HUES48 (cell line): Measurements from ENCODE around the gene BTN1A1.
"Not testable (repeated sequence)": the region's sequence is repeated elsewhere in the genome, so short reads cannot be mapped to it uniquely, and the experiment has no call there.

Experiments used
- H3K27ac ChIP-seq: one replicate; pipeline ENCODE4 v1.7.0; 2013; ENCODE audit warnings: low read depth, low read length, inconsistent platforms
- H3K27me3 ChIP-seq: 2 replicates; pipeline ENCODE4 v1.6.1; 2013; ENCODE audit warnings: mild to moderate bottlenecking, low read length; ENCODE audit not compliant: control insufficient read depth, insufficient read depth
- H3K36me3 ChIP-seq: 2 replicates; pipeline ENCODE4 v1.6.1; 2013; ENCODE audit warnings: low read length; ENCODE audit not compliant: control insufficient read depth, insufficient read depth
- H3K4me1 ChIP-seq: 2 replicates; pipeline ENCODE4 v1.6.1; 2013; ENCODE audit warnings: mild to moderate bottlenecking, low read length; ENCODE audit not compliant: control insufficient read depth, insufficient read depth
- H3K4me3 ChIP-seq: 2 replicates; pipeline ENCODE4 v1.5.1; 2013; ENCODE audit warnings: mild to moderate bottlenecking, low read depth, low read length
- H3K9ac ChIP-seq: 2 replicates; pipeline ENCODE4 v1.6.1; 2013; ENCODE audit warnings: mild to moderate bottlenecking, low read depth, low read length, moderate library complexity
- H3K9me3 ChIP-seq: 2 replicates; pipeline ENCODE4 v1.6.1; 2013; ENCODE audit warnings: low read length; ENCODE audit not compliant: control insufficient read depth, insufficient read depth

The BTN1A1 gene

DNA sequence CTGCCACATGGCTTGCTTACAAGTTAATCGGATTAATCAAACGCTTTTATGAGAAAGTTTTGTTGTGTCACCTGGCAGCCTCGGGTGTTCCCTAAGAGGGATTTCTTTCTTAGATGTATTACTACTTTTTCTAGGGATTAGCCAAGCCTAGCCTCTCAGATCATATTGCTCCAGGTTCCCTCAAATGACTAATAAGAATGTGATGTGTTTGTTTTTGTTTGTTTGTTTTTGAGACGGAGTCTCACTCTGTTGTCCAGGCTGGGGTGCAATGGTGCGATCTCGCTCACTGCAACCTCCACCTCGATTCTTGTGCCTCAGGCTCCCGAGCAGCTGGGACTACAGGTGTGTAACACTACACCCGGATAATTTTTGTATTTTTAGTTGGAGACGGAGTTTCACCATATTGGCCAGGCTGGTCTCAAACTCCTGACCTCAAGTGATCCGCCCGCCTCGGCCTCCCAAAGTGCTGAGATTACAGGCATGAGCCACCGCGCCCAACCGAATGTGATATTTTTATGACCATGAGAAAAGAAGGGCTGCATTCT lies 39.0 kb downstream of the BTN1A1 start:
- H3K27me3 ChIP-seq: no peaks in the 10 kb centered on the region
- peak overlapping the region; percentile 85 for H3K9ac ChIP-seq
- peak overlapping the region; percentile 85 for H3K4me3 ChIP-seq
- H3K9me3 ChIP-seq: no peaks in the 10 kb centered on the region
- peaks cover 19% of the 10 kb centered on the region for H3K4me1 ChIP-seq
- H3K36me3 ChIP-seq: peaks cover 13% of the 10 kb centered on the region
- peak overlapping the region; percentile 90 for H3K27ac ChIP-seq

- Histone ChIP-seq H3K9me3 (no peaks in the 10 kb centered on the region), H3K9ac (no peak overlapping the region), H3K4me3 (no peak overlapping the region), H3K36me3 (peaks cover 37% of the 10 kb centered on the region), H3K27me3 (no peaks in the 10 kb centered on the region), H3K4me1 (peaks cover 7% of the 10 kb centered on the region), H3K27ac (no peak overlapping the region)
These were observed 41.5 kb downstream of the BTN1A1 start for GRCh38 chr6:26541579-26541978.

DNA sequence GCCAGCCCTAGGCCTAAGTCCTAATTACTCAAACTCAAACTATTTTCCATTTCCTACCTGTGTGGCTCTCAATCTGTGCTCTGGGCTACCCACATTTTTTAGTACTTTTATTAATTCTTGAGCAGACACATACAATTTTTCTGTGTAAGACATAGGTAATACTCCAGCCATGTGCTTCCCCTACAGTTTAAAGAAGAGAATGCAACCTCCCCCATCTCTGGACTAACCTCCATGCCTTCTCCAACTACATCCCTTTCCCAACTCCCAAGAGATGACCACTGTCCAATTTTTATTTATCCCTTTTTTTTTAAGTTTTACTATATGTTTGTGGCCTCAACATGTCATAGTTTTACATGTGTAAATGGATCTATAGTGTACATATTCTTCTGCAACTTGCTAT lies 43.9 kb downstream of the BTN1A1 start:
- Histone ChIP-seq H3K27ac (no peak overlapping the region), H3K9me3 (no peaks in the 10 kb centered on the region), H3K36me3 (peaks cover 42% of the 10 kb centered on the region), H3K4me3 (no peak overlapping the region), H3K27me3 (no peaks in the 10 kb centered on the region), H3K9ac (no peak overlapping the region), H3K4me1 (peaks cover 5% of the 10 kb centered on the region; the same call in 1 of the 2 replicates)

DNA sequence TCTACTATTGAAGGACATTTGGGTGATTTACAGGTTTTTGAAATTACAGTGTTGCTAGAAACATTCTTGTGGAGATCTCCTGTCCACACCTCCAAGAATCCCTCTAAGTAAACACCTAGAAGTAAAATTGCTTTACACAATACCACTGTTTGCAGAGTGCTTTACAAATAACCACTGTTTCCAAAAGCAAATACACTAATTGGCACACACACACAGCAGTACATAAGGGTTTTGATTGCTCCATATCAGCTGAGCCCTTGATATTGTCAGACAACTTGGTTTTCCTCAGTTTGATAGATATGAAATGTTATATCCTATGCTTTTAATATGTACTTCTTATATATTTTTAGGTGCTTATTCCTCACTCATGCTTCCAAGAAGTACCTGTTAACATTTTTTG lies 44.4 kb downstream of the BTN1A1 start:
- Histone ChIP-seq H3K36me3 (peaks cover 42% of the 10 kb centered on the region), H3K27me3 (no peaks in the 10 kb centered on the region), H3K4me1 (peaks cover 5% of the 10 kb centered on the region; the same call in 1 of the 2 replicates)

DNA sequence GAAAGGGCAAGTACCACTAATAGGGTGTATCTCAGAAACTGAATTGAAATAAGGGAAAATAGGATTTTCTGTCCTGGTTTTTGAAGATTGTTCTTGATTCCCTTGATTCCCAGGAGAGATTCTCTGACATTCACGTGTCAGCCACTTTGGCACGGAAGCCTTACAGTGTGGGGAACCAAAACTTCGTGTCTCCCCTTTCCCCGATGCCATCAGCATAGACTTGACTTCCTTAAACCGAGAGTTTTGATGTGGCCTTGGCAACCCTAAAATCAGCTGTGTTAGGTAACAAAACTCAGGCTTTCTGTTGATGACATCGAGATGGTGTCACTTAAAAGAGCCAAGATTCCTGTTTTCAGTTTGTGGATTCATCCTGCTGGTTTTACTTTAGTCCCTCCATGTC lies 45.5 kb downstream of the BTN1A1 start:
- Histone ChIP-seq H3K9me3 (no peaks in the 10 kb centered on the region), H3K36me3 (peaks cover 42% of the 10 kb centered on the region), H3K27me3 (no peaks in the 10 kb centered on the region), H3K27ac (no peak overlapping the region), H3K9ac (no peak overlapping the region), H3K4me3 (no peak overlapping the region), H3K4me1 (no peaks in the 10 kb centered on the region)

More for the DNA sequence above, 44.4 kb downstream of the BTN1A1 start:
- Histone ChIP-seq H3K27ac (no peak overlapping the region), H3K9ac (no peak overlapping the region), H3K4me3 (no peak overlapping the region), H3K9me3 (no peaks in the 10 kb centered on the region)

GRCh38 chr6:26547363-26547762 lies 47.3 kb downstream of the BTN1A1 start:
- not testable (repeated sequence) for H3K9me3 ChIP-seq, H3K27ac ChIP-seq, H3K4me3 ChIP-seq, H3K4me1 ChIP-seq, H3K9ac ChIP-seq, H3K27me3 ChIP-seq
- H3K36me3 ChIP-seq: peaks cover 38% of the 10 kb centered on the region

GRCh38 chr6:26550250-26550993 lies 50.3 kb downstream of the BTN1A1 start:
- Histone ChIP-seq H3K27me3 (no peaks in the 10 kb centered on the region), H3K9ac (peak overlapping the region; percentile 83), H3K9me3 (no peaks in the 10 kb centered on the region), H3K4me1 (no peaks in the 10 kb centered on the region), H3K36me3 (peaks cover 16% of the 10 kb centered on the region), H3K27ac (peak overlapping the region; percentile 86), H3K4me3 (peak overlapping the region; percentile 74)

DNA sequence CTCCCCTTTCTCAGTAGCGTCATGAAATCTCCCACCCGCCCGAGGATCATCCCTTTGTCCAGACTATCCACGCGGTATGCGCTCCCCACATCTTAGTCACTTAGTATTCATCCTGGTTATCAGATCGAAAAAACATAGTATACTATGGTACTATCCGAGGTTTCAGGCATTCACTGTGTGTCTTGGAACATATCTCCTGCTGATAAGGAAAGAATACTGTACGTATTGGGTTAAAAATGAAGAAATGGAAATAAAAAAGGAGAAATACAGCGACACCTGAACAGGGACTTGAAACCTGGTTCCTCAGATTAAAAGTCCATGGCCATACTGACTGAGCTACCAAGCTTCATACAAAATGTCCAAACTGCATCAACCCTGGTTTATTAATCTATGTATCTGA lies 52.1 kb downstream of the BTN1A1 start:
- H3K9ac ChIP-seq: no peak overlapping the region
- H3K27ac ChIP-seq: no peak overlapping the region
- 0 out of 2 replicates have a peak, but pooled peaks cover 3% of the 10 kb centered on the region for H3K4me1 ChIP-seq
- no peaks in the 10 kb centered on the region for H3K9me3 ChIP-seq
- H3K27me3 ChIP-seq: no peaks in the 10 kb centered on the region
- H3K4me3 ChIP-seq: peak overlapping the region; percentile 95; the same call in 1 of the 2 replicates
- H3K36me3 ChIP-seq: no peaks in the 10 kb centered on the region

GRCh38 chr6:26552640-26553188 lies 52.6 kb downstream of the BTN1A1 start:
- Histone ChIP-seq H3K9me3 (no peaks in the 10 kb centered on the region), H3K4me3 (peak overlapping the region; percentile 95), H3K27me3 (no peaks in the 10 kb centered on the region), H3K9ac (no peak overlapping the region), H3K27ac (no peak overlapping the region), H3K36me3 (no peaks in the 10 kb centered on the region), H3K4me1 (0 out of 2 replicates have a peak, but pooled peaks cover 3% of the 10 kb centered on the region)

DNA sequence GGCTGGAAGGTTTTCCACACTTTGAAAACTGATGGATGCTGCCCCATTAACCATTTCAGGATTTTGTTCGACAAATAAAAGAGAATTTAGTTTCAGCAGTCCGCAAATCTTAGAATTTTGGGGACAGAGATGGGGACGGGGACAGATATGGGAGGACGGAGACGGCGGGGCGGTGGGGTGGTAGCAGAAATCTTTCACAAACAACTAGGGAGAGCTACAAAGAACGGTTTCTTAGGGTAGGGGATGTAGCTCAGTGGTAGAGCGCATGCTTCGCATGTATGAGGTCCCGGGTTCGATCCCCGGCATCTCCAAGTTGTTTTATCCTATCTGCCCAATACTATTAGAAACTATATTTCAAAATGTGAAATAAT lies 53.1 kb downstream of the BTN1A1 start:
- Histone ChIP-seq H3K4me3 (peak overlapping the region; percentile 95), H3K36me3 (no peaks in the 10 kb centered on the region), H3K4me1 (0 out of 2 replicates have a peak, but pooled peaks cover 3% of the 10 kb centered on the region), H3K9ac (no peak overlapping the region), H3K27ac (peak overlapping the region; percentile 65), H3K27me3 (no peaks in the 10 kb centered on the region), H3K9me3 (no peaks in the 10 kb centered on the region)
